CD1c-positive myeloid dendritic cell (primary cell): ENCODE results near the gene VPS52.
"Not testable (repeated sequence)": the region's sequence is repeated elsewhere in the genome, so short reads cannot be mapped to it uniquely, and the experiment has no call there.

Source experiments
- DNase-seq: peaks from one replicate; pipeline ENCODE4 v3.0.0-alpha.2; 2016; ENCODE audit errors: extremely low spot score

VPS52 gene

DNA sequence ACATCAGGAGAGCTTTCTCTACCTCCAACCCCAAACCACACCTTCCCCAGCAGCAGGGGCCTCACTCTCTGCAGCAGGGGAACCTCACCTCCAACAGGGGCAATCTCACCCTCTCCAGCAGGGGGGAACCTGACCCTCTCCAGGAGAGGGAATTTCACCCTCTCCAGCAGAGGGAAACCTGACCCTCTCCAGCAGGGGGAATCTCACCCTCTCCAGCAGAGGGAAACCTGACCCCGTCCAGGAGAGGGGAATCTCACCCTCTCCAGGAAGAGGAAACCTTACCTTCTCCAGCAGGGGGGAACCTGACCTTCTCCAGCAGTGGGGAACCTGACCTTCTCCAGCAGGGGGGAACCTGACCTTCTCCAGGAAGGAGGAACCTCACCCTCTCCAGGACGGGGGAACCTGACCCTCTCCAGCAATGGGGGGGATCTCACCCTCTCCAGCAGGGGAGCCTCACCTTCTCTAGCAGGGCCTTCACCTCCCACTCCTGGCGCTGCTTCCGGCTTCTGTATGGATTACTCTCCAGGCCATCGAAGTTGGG, 8.4 kb upstream of the VPS52 start:
- peak; percentile 69 for DNase-seq

DNA sequence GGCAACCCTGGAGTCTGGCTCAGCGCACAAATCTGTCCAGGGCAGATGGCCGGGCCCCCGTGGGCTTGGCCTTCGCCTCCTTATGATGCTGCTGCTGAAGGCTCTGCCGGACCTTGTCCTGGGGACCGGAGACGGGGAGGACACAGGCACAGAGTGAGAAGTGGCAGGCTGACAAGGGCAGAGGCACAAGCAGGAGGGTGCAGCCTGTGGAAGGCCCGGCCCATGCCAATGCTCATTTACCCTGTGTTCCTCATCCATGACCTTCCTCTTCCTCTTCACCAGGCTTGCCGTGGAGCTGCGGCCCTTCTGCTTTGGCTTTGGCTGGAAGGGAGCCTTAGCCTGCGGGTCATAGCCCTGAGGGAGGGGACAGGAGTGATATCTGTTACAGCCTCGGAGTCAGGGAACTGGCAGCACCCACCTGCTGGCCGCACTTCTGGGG, 7.6 kb upstream of the VPS52 start:
- peak; percentile 22 for DNase-seq

DNA sequence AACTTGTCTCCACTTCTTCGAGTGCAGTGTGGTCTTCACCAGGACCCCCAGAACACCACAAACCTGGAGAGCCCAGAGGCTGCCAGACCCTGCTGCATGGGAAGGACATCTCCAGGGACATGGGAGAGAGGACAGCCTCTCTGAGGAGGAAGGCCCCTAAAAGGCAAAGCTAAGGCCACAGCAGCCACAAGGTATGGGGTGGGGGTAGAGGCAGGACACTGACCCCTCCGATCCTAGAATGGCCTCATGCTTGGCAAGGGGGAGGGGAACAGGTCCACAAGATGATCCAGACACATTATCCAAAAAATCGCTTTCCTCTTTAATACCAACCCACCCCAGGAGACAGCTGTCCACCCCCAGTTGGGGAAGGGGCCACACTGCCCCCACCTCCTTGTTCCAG, 7.1 kb upstream of the VPS52 start:
- DNase-seq: no peak

DNA sequence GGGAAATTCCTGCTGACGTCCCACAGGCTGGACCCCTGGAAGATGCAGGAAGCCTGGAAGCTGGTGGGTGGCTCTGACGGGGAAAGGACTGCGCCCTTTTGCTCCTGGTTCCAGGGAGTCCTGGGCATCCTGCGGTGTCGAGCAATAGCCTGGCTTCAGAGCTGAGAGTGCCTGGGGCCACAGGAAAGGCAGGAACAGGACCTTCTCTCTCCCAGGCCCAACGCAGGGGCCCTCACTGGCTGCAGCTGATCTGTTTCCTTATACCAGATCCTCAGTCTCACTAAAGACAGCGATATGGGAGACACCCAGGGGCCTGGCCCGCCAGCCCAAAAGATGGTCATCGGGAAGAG, 6.7 kb upstream of the VPS52 start:
- DNase-seq: no peak

DNA sequence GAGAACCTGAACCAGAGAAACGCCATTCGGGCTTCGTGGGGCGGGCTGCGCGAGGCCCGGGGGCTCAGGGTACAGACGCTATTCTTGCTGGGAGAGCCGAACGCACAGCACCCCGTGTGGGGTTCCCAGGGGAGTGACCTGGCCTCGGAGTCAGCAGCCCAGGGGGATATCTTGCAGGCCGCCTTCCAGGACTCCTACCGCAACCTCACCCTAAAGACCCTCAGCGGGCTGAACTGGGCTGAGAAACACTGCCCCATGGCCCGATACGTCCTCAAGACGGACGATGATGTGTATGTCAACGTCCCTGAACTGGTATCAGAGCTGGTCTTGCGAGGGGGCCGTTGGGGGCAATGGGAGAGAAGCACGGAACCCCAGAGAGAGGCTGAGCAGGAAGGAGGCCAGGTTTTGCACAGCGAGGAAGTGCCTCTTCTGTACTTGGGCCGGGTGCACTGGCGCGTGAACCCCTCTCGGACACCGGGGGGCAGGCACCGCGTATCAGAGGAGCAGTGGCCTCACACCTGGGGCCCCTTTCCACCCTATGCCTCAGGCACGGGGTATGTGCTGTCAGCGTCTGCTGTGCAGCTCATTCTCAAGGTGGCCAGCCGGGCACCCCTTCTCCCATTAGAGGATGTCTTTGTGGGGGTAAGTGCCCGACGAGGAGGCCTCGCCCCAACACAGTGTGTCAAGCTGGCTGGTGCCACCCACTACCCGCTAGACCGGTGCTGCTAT, 6.2 kb upstream of the VPS52 start:
- DNase-seq: no peak

DNA sequence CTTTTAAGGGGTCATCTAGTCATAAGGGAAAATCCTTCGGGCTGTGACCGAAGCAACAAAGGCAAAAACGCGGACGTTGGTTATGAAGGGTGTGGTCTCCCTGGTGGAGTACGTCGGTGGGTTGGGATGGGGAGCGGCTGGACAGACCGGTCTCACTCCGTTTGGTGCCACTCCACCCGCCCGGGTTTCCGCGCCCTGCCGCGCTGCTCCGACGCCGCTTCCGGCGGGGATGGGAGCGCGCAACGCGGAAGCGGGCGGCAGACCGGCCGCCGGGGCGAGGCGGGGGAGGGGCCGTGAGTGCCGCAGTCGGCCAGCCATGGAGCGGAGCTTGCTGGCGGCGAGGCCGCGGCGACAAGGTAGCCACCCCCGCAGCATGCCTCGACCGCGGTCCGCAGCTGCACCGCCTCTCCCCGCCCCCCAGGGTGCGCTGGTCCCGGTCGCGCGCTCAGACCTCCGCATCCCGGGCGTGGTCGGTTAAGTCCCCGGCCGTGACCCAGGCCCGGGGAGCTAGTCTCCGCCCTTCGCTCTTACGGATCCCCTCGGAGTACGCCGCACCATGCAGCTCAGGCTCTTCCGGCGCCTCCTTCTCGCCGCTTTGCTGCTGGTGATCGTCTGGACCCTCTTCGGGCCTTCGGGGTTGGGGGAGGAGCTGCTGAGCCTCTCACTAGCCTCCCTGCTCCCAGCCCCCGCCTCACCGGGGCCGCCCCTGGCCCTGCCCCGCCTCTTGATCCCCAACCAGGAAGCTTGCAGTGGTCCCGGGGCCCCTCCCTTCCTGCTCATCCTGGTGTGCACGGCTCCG, 5.4 kb upstream of the VPS52 start, which contains the start of gene B3GALT4:
B3GALT4 (plus strand) TSS at position 260 of the 799 bp plus-strand sequence; CDS start at position 557, 297 bp downstream.
- DNase-seq: peak; percentile 83

DNA sequence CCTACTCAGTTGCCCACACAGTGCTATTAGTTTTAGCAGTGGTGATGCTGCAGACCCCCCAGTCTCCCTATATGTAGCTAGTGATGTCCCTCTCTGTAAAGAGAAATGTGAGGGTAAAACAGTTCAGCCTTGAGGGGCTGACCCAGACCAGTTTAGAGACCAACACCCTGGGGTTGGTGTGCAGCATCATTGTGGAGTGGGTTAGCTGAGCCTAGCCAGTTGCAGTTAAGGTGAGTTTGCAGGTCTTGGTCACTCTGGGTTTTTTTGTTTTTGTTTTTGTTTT, 4.8 kb upstream of the VPS52 start:
- no peak for DNase-seq

DNA sequence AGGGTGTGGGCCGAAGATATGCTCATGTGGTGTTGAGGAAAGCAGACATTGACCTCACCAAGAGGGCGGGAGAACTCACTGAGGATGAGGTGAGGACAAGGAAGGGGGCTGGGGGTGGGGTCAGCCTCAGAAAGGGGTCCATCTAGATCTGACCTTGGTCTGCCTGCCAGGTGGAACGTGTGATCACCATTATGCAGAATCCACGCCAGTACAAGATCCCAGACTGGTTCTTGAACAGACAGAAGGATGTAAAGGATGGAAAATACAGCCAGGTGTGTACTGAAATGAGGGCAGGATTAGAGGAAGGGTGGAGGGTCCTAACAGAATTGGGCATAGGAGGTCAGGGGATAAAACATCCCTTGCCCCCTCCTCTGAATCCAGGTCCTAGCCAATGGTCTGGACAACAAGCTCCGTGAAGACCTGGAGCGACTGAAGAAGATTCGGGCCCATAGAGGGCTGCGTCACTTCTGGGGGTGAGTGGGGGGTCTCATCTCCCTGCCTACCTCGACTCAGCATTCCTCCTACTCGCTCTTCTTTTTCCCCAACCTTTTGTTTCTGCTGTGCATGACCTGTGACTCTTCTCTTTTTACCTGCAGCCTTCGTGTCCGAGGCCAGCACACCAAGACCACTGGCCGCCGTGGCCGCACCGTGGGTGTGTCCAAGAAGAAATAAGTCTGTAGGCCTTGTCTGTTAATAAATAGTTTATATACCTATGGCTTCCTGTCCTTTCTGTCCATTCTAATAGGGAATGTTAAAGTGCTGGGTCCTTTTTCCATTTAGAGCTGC, 4.3 kb upstream of the VPS52 start:
- not testable (repeated sequence) for DNase-seq

DNA sequence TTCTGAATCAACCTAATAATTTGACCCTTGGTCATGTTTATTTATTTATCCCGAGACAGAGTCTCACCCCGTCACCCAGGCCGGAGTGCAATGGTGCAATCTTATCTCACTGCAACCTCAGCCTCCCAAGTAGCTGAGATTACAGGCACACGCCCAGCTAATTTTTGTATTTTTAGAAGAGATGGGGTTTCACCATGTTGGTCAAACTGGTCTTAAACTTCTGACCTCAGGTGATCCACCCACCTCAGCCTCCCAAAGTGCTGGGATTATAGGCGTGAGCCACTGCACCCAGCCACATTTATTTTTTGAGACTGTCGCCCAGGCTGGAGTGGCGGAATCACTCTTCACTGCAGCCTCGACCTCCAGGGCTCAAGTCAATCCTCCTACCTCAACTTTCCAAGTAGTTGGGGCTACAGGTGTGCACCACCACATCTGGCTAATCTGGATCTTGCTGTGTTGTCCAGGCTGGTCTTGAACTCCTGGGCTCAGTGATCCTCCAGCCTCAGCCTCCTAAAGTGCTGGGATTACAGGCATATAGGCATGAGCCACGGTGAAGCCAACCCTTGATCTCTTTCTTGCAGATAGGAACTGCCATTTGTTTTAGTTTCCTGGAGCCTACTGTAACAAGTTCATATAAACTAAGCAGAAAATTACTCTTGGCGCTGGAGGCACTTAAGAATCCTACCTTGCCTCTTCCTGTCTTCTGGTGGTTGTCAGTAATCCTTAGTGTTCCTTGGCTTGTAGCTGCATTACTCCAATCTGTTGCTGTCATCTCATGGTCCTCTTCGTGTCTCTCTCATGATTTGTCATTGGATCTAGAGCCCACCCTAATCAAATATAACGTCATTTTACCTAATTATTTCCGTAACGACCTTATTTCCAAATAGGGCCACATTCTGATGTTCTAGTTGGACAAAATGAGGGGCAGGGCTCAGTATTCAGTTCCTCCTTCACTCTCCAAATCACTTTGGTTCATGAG, 2.5 kb upstream of the VPS52 start:
- DNase-seq: no peak

DNA sequence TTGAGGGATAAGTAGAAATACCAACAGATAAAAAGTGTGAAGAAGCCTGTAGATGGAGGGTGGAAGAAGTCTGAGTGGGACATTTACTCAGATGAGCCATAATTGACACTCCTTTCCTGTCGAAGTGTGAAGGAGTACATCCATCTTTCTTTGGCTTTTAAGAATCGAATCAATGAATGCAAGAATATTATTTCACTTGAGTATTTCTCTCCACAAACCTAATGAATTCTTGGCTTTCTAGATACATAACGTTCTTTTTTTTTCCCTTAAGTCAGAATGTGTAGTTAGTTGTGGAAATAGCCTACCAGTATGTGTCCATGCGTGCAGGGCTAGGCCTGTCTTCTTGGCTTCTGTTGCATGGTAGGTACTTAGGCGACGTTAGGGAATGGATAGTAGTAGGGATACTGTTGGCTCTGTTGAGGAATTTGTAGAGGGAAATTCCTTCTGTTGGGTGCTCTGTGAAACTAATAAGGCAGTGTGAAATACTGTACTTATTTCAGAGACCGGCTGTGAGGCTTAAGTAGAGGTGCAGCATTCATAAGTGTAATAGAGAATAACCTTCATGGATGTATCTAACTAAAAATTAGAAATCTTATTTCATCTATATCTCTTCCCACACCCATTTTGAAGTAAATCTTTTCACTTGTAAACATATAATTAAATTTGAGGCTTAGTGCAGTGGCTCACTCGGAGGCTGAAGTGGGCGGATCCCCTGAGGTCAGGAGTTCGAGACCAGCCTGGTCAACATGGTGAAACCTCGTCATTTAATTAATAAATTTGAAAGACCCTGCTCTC, 1.6 kb upstream of the VPS52 start:
- no peak for DNase-seq

DNA sequence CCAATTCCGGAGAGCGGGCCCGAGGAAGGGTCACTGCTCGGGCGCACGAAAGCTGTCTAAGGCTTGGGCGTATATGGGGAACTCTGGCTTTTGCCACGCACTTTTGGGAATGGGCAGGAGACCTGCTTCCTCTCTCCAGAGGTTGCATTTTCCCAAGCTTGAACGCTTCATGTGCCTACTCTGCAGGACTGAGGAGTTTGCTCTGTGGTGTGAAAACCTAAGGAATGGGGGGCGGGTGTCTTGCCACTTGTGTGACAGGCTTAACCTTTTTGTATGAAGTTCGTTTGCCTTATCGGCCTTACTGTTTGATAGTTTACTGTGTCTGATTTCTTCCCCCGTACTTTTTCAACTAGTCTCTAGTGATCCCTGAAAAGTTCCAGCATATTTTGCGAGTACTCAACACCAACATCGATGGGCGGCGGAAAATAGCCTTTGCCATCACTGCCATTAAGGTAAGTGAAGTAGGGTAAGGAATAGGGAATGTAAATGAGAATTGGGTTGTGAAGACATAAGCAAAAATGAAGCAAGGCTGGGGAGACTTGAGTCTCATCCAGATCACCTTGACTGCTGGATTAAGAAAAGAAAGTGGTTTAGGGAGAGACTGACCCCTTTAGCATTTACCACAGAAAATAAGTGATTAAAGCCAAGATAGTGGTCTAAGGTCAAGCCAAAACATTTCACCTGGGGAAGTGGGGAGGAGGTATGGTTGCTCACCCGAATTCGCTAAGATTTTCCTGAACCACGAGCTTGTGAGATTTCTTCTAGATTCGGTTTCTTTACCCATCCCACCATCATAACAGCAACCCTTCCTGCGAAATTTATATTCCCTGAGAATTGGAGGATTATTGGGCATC, 826 bp upstream of the VPS52 start:
- no peak for DNase-seq

DNA sequence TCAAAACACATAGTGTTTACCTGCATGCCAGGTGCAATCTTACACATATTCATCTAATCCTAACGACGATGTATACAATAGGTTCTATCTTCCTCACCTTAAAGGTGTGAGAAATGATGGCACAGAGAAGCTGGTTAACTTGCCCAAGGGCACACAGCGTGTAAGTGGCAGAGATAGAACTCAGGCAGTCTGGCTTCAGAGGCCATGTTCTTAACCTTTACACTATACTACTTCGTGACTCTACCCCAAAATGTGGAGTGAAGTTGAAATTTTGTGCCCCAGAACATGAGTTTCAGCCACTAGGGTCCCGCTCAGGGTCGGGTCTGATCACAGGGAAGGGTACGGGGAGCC, 584 bp downstream of the VPS52 start:
- DNase-seq: no peak

DNA sequence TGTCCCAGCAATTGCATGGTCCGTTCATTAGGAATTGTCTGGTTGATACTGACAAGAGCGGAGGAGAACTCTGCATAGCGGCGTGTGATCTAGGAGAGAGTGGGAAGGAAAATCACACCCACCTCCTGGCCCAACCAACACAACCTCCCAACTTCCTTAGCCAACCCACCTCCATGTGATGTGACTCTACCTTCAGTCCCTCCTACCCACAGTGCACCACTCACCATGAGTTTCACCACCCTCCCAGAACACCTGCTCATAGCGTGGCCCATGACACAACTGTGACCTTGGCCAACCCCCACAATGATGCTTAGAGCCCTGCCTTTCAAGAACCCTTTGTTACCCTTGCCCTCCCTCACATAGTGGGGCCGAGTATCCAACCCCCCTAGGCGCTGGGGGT, 7.7 kb downstream of the VPS52 start:
- DNase-seq: no peak

DNA sequence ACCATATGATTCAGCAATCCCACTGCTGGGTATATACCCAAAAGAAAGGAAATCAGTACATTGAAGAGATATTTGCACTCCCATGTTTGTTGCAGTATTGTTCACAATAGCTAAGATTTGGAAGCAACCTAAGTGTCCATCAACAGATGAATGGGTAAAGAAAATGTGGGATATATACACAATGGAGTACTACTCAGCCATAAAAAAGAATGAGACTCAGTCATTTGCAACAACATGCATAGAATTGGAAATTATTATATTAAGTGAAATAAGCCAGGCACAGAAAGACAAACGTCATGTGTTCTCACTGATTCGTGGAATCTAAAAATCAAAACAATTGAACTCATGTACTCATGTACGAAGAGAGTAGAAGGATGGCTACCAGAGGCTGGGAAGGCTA, 9.2 kb downstream of the VPS52 start:
- DNase-seq: not testable (repeated sequence)

DNA sequence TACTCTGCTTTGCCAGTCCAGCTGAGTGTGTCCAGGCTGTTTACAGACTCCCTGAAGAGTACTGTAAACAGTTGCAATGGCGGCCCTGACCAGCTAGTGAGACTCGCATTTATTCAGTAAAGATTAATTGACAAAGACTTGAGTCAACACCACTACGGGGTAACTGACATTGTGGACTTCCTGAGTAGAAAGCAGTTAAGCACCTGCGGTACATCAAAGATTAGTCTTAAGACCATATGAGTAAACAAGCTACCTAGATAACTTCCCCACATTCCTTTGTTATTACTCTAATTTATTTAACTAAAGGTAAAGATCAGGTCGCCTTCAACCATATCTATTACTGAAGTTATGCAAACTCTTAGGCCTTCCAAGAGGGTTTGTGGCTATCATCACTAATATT, 12.6 kb downstream of the VPS52 start:
- DNase-seq: no peak

DNA sequence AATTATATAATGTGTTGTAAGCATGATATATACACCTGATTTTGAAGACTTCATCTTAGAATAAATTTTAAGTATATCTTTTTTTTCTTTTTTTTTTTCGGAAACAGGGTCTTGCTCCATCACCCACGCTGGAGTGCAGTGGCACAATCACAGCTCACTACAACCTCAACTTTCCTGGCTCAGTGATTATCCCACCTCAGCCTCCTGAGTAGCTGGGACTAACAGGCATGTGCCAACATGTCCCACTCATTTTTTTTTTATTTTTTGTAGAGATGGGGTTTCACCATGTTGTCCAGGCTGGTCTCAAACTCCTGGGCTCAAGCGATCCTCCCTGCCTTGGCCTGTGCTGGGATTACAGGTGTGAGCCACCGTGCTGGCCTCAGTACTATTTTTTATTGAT, 17.1 kb downstream of the VPS52 start:
- no peak for DNase-seq

DNA sequence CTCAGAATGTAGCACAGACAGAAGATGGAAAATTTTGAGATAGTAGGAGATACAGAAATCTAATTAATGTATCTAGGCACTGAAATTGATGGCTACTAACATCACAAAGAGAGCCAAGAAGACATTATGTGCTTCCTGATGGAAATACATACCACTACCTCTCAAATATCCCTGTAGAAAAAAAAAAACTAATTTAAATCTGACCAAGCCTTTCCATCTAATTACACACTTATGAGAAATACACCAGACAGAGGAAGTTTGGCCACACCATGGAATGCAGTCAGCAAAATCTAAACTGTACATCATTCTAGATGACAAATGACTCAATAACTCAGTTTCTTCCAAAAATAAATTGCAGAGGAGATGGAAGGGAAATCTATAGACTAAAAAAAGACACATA, 18.9 kb downstream of the VPS52 start:
- no peak for DNase-seq

DNA sequence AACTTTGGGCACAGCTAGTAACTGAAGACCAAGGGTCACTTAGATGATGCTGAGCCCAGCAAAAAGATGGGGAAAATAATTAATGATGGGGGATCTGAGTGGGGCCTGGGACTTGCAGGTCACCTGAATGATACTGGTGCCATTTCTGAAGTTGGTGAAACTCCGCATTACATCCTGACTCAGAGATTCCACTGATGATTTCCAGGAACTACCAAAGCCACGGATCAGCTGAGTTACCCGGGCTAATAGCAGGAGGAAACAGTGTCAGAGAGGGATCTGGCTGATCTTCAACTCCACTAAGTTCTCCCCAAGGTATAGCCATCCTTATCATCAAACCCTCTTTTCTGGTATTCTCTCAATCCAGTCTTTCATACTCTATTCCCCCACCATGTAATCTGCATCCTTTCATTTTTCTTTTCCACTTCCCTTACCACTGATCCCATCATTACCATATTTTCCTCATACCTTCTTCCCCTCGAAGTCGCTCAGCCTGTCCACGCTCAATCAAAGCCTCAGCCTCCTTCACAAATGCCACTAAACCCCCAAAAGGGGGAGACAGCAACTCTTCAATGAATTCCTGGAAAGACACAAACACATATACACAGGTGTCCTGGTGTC, 20.2 kb downstream of the VPS52 start:
- DNase-seq: peak; percentile 7

DNA sequence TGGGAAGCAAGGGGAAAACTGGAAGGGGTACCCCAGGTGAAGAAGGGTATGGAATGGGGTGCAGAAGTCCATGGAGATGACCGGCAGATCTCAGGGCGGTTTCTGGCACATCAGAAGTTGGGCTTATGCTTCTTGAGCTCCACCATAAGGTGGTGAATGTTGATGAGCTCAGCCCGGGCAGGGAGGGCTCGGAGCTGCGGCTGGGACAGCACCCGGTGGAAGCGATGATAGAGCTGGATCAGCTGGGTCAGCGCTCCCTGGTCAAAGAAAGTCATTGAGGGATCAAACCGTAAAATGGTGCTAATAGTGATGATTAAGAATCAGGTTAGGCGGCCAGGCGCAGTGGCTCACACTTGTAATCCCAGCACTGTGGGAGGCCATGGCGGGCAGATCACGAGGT, 20.9 kb downstream of the VPS52 start:
- no peak for DNase-seq
